HEK293 (cell line): Measurements from ENCODE around the gene CPSF6.
A peak's percentile ranks its signal among the peaks of the same experiment; 100 is the strongest.

ENCODE experiments used
- BCL11A ChIP-seq: fragments of 450-650 bp; formaldehyde crosslinking; IDR thresholded peaks from 2 replicates; pipeline ENCODE4 v1.5.1; 2016; ENCODE audit warnings: low read depth, missing biosample characterization, missing genetic modification characterization
- KLF10 ChIP-seq: fragments of 450-650 bp; IDR thresholded peaks from 2 replicates; pipeline ENCODE4 v1.5.1; 2018; ENCODE audit warnings: missing biosample characterization, mild to moderate bottlenecking, missing genetic modification characterization
- SETDB1 ChIP-seq: IDR thresholded peaks from one replicate; pipeline ENCODE4 v1.6.1; 2017; ENCODE audit warnings: mild to moderate bottlenecking, low read length, moderate library complexity, mixed read lengths; ENCODE audit not compliant: insufficient read length
- SP7 ChIP-seq: fragments of 450-650 bp; formaldehyde crosslinking; IDR thresholded peaks from 2 replicates; pipeline ENCODE4 v1.5.1; 2016; ENCODE audit warnings: missing biosample characterization, missing genetic modification characterization
- ZBTB1 ChIP-seq: fragments of 450-650 bp; formaldehyde crosslinking; IDR thresholded peaks from 2 replicates; pipeline ENCODE4 v1.5.1; 2016; ENCODE audit warnings: missing biosample characterization, missing genetic modification characterization
- ZFP3 ChIP-seq: fragments of 450-650 bp; formaldehyde crosslinking; IDR thresholded peaks from 2 replicates; pipeline ENCODE4 v1.5.1; 2016; ENCODE audit warnings: low read depth, missing biosample characterization, missing genetic modification characterization
- ZFP41 ChIP-seq: fragments of 450-650 bp; formaldehyde crosslinking; IDR thresholded peaks from 2 replicates; pipeline ENCODE4 v1.5.1; 2016; ENCODE audit warnings: missing biosample characterization, missing genetic modification characterization, borderline replicate concordance
- ZFP69B ChIP-seq: fragments of 450-650 bp; formaldehyde crosslinking; IDR thresholded peaks from 2 replicates; pipeline ENCODE4 v1.5.1; 2016; ENCODE audit warnings: missing biosample characterization, missing genetic modification characterization
- ZNF132 ChIP-seq: fragments of 450-650 bp; formaldehyde crosslinking; IDR thresholded peaks from 2 replicates; pipeline ENCODE4 v1.5.1; 2017; ENCODE audit warnings: missing biosample characterization, missing genetic modification characterization, borderline replicate concordance
- ZNF302 ChIP-seq: fragments of 450-650 bp; formaldehyde crosslinking; IDR thresholded peaks from 2 replicates; pipeline ENCODE4 v1.5.1; 2016; ENCODE audit warnings: missing biosample characterization, missing genetic modification characterization, low read depth
- ZNF350 ChIP-seq: fragments of 450-650 bp; formaldehyde crosslinking; IDR thresholded peaks from 2 replicates; pipeline ENCODE4 v1.5.0; 2017; ENCODE audit warnings: missing biosample characterization, mild to moderate bottlenecking, missing genetic modification characterization
- ZNF404 ChIP-seq: fragments of 450-650 bp; formaldehyde crosslinking; IDR thresholded peaks from 2 replicates; pipeline ENCODE4 v1.5.1; 2017; ENCODE audit warnings: missing biosample characterization, missing genetic modification characterization
- ZNF426 ChIP-seq: fragments of 450-650 bp; formaldehyde crosslinking; IDR thresholded peaks from 2 replicates; pipeline ENCODE4 v1.5.1; 2017; ENCODE audit warnings: missing biosample characterization, missing genetic modification characterization, mild to moderate bottlenecking, inconsistent platforms, moderate library complexity
- ZNF558 ChIP-seq: fragments of 450-650 bp; formaldehyde crosslinking; IDR thresholded peaks from 2 replicates; pipeline ENCODE4 v1.5.1; 2016; ENCODE audit warnings: missing biosample characterization, missing genetic modification characterization
- ZNF610 ChIP-seq: fragments of 450-650 bp; formaldehyde crosslinking; IDR thresholded peaks from 2 replicates; pipeline ENCODE4 v1.5.1; 2016; ENCODE audit warnings: missing biosample characterization, missing genetic modification characterization, borderline replicate concordance
- ZNF623 ChIP-seq: fragments of 450-650 bp; formaldehyde crosslinking; IDR thresholded peaks from 2 replicates; pipeline ENCODE4 v1.5.1; 2016; ENCODE audit warnings: missing biosample characterization, missing genetic modification characterization
- ZNF626 ChIP-seq: fragments of 450-650 bp; sonication (Bioruptor Pico); formaldehyde crosslinking; IDR thresholded peaks from 2 replicates; pipeline ENCODE4 v1.5.1; 2018; ENCODE audit warnings: missing biosample characterization, missing genetic modification characterization, inconsistent platforms
- ZNF658 ChIP-seq: fragments of 450-650 bp; formaldehyde crosslinking; IDR thresholded peaks from 2 replicates; pipeline ENCODE4; 2016; ENCODE audit warnings: missing biosample characterization, missing genetic modification characterization
- ZNF677 ChIP-seq: fragments of 450-650 bp; IDR thresholded peaks from 2 replicates; pipeline ENCODE4 v1.5.0; 2018; ENCODE audit warnings: missing biosample characterization, mild to moderate bottlenecking, missing genetic modification characterization, moderate library complexity
- ZSCAN23 ChIP-seq: fragments of 450-650 bp; formaldehyde crosslinking; IDR thresholded peaks from 2 replicates; pipeline ENCODE4 v1.5.1; 2016; ENCODE audit warnings: missing biosample characterization, missing genetic modification characterization
- TF ChIP-seq, protein P1 (sequence below): fragments of 450-650 bp; formaldehyde crosslinking; IDR thresholded peaks from 2 replicates; pipeline ENCODE4 v1.5.1; 2017; ENCODE audit warnings: missing biosample characterization, missing genetic modification characterization
- TF ChIP-seq, protein P2 (sequence below): fragments of 450-650 bp; formaldehyde crosslinking; IDR thresholded peaks from 2 replicates; pipeline ENCODE4 v1.5.1; 2016; ENCODE audit warnings: missing biosample characterization, missing genetic modification characterization
- TF ChIP-seq, protein P3 (sequence below): fragments of 450-650 bp; formaldehyde crosslinking; IDR thresholded peaks from 2 replicates; pipeline ENCODE4 v1.5.1; 2016; ENCODE audit warnings: missing biosample characterization, missing genetic modification characterization
- TF ChIP-seq, protein P4 (sequence below): fragments of 450-650 bp; formaldehyde crosslinking; IDR thresholded peaks from 2 replicates; pipeline ENCODE4 v1.5.1; 2016; ENCODE audit warnings: missing biosample characterization, missing genetic modification characterization, low read depth
- TF ChIP-seq, protein P5 (sequence below): fragments of 450-650 bp; formaldehyde crosslinking; IDR thresholded peaks from 2 replicates; pipeline ENCODE4 v1.5.1; 2017; ENCODE audit warnings: missing biosample characterization, missing genetic modification characterization
- TF ChIP-seq, protein P6 (sequence below): fragments of 450-650 bp; formaldehyde crosslinking; IDR thresholded peaks from 2 replicates; pipeline ENCODE4 v1.5.1; 2016; ENCODE audit warnings: missing biosample characterization, missing genetic modification characterization
- TF ChIP-seq, protein P7 (sequence below): fragments of 450-650 bp; formaldehyde crosslinking; IDR thresholded peaks from 2 replicates; pipeline ENCODE4 v1.5.1; 2016; ENCODE audit warnings: missing biosample characterization, missing genetic modification characterization

The CPSF6 gene

DNA sequence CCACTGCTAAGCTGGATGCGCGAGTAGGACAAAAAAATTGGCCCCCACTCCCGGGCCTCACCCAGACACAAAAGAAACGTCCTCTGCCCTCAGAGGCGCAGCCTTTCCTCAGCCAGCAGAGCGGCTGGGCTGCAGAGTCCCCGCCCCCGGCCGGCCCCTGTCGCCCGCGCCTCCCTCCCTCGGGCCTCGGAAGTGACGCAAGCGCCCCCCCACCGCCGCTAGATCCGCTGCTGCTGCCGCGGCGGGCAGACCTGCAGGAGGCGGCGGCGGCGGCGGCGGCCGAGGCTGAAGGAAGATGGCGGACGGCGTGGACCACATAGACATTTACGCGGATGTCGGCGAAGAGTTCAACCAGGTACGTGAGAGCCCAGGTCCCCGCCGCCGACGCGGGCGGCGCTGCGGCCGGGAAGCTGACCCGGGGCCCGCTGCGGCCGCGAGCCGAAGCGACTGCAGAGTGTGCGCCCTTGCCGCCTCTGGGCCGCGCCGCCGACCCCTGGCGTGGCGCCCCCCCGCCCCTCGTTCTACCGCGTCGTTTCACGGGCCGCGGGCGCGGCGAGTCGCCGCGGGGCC lies at the start of gene CPSF6 (continued):
- TF ChIP-seq ZNF404 (tag by site-specific recombination) (no peak), ZNF610 (tag by site-specific recombination) (peak; percentile 83; the same call in 1 of the 2 replicates), KLF10 (tag by site-specific recombination) (peak; percentile 98), SETDB1 (no peak), ZNF558 (no peak), SP7 (no peak), ZNF626 (tag by site-specific recombination) (no peak), ZNF623 (tag by site-specific recombination) (no peak), BCL11A (tag by site-specific recombination) (no peak), ZSCAN23 (no peak), ZFP41 (tag by site-specific recombination) (no peak), ZFP3 (tag by site-specific recombination) (no peak), ZNF426 (tag by site-specific recombination) (no peak), ZNF132 (tag by site-specific recombination) (no peak), ZNF658 (tag by site-specific recombination) (no peak), ZNF302 (tag by site-specific recombination) (no peak), ZBTB1 (tag by site-specific recombination) (no peak), ZNF350 (tag by site-specific recombination) (no peak), ZNF677 (tag by site-specific recombination) (0 out of 2 replicates have a peak, but pooled peaks have one; percentile 4), ZFP69B (tag by site-specific recombination) (no peak)
- TF ChIP-seq, protein P1, sequence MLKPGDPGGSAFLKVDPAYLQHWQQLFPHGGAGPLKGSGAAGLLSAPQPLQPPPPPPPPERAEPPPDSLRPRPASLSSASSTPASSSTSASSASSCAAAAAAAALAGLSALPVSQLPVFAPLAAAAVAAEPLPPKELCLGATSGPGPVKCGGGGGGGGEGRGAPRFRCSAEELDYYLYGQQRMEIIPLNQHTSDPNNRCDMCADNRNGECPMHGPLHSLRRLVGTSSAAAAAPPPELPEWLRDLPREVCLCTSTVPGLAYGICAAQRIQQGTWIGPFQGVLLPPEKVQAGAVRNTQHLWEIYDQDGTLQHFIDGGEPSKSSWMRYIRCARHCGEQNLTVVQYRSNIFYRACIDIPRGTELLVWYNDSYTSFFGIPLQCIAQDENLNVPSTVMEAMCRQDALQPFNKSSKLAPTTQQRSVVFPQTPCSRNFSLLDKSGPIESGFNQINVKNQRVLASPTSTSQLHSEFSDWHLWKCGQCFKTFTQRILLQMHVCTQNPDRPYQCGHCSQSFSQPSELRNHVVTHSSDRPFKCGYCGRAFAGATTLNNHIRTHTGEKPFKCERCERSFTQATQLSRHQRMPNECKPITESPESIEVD (tag by site-specific recombination): no peak
- TF ChIP-seq, protein P2, sequence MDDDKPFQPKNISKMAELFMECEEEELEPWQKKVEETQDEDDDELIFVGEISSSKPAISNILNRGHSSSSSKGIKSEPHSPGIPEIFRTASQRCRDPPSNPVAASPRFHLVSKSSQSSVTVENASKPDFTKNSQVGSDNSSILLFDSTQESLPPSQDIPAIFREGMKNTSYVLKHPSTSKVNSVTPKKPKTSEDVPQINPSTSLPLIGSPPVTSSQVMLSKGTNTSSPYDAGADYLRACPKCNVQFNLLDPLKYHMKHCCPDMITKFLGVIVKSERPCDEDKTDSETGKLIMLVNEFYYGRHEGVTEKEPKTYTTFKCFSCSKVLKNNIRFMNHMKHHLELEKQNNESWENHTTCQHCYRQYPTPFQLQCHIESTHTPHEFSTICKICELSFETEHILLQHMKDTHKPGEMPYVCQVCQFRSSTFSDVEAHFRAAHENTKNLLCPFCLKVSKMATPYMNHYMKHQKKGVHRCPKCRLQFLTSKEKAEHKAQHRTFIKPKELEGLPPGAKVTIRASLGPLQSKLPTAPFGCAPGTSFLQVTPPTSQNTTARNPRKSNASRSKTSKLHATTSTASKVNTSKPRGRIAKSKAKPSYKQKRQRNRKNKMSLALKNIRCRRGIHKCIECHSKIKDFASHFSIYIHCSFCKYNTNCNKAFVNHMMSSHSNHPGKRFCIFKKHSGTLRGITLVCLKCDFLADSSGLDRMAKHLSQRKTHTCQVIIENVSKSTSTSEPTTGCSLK (tag by site-specific recombination): no peak
- TF ChIP-seq, protein P3, sequence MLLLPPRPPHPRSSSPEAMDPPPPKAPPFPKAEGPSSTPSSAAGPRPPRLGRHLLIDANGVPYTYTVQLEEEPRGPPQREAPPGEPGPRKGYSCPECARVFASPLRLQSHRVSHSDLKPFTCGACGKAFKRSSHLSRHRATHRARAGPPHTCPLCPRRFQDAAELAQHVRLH (tag by site-specific recombination): no peak
- TF ChIP-seq, protein P4, sequence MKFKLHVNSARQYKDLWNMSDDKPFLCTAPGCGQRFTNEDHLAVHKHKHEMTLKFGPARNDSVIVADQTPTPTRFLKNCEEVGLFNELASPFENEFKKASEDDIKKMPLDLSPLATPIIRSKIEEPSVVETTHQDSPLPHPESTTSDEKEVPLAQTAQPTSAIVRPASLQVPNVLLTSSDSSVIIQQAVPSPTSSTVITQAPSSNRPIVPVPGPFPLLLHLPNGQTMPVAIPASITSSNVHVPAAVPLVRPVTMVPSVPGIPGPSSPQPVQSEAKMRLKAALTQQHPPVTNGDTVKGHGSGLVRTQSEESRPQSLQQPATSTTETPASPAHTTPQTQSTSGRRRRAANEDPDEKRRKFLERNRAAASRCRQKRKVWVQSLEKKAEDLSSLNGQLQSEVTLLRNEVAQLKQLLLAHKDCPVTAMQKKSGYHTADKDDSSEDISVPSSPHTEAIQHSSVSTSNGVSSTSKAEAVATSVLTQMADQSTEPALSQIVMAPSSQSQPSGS (tag by site-specific recombination): no peak
- TF ChIP-seq, protein P5, sequence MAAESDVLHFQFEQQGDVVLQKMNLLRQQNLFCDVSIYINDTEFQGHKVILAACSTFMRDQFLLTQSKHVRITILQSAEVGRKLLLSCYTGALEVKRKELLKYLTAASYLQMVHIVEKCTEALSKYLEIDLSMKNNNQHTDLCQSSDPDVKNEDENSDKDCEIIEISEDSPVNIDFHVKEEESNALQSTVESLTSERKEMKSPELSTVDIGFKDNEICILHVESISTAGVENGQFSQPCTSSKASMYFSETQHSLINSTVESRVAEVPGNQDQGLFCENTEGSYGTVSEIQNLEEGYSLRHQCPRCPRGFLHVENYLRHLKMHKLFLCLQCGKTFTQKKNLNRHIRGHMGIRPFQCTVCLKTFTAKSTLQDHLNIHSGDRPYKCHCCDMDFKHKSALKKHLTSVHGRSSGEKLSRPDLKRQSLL: no peak
- TF ChIP-seq, protein P6, sequence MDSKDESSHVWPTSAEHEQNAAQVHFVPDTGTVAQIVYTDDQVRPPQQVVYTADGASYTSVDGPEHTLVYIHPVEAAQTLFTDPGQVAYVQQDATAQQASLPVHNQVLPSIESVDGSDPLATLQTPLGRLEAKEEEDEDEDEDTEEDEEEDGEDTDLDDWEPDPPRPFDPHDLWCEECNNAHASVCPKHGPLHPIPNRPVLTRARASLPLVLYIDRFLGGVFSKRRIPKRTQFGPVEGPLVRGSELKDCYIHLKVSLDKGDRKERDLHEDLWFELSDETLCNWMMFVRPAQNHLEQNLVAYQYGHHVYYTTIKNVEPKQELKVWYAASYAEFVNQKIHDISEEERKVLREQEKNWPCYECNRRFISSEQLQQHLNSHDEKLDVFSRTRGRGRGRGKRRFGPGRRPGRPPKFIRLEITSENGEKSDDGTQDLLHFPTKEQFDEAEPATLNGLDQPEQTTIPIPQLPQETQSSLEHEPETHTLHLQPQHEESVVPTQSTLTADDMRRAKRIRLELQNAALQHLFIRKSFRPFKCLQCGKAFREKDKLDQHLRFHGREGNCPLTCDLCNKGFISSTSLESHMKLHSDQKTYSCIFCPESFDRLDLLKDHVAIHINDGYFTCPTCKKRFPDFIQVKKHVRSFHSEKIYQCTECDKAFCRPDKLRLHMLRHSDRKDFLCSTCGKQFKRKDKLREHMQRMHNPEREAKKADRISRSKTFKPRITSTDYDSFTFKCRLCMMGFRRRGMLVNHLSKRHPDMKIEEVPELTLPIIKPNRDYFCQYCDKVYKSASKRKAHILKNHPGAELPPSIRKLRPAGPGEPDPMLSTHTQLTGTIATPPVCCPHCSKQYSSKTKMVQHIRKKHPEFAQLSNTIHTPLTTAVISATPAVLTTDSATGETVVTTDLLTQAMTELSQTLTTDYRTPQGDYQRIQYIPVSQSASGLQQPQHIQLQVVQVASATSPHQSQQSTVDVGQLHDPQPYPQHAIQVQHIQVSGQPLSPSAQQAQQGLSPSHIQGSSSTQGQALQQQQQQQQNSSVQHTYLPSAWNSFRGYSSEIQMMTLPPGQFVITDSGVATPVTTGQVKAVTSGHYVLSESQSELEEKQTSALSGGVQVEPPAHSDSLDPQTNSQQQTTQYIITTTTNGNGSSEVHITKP: no peak
- TF ChIP-seq, protein P7, sequence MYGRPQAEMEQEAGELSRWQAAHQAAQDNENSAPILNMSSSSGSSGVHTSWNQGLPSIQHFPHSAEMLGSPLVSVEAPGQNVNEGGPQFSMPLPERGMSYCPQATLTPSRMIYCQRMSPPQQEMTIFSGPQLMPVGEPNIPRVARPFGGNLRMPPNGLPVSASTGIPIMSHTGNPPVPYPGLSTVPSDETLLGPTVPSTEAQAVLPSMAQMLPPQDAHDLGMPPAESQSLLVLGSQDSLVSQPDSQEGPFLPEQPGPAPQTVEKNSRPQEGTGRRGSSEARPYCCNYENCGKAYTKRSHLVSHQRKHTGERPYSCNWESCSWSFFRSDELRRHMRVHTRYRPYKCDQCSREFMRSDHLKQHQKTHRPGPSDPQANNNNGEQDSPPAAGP (tag by site-specific recombination): no peak
